Prostate gland (tissue), 2 donors: Measurements from ENCODE around the gene SMIM14. TPM values are rescaled to one million over a fixed set of nuclear protein-coding genes. Genes with fewer than 3 reads are reported as not detected.

Experiments used
- DNase-seq: peaks from one replicate; pipeline ENCODE4 v3.0.0-alpha.2; 2019; ENCODE audit warnings: low spot score
- H3K27ac ChIP-seq, 2 donors: fragments of 200-600 bp; sonication (generic); 2 replicates each; pipeline ENCODE4 v1.5.1; 2017 to 2019
- H3K27me3 ChIP-seq: fragments of 200-600 bp; sonication (generic); replicated peaks from 2 replicates; pipeline ENCODE4 v1.5.1; 2019; ENCODE audit not compliant: insufficient read depth
- H3K36me3 ChIP-seq, 2 donors: fragments of 200-600 bp; sonication (generic); 1 replicate in 1 of 2; 2 replicates in 1 of 2; pipeline versions ENCODE4 v1.5.1 to v1.8.1; 2017 to 2019
- H3K4me1 ChIP-seq: fragments of 200-600 bp; sonication (generic); replicated peaks from 2 replicates; pipeline ENCODE4 v1.5.1; 2019
- H3K4me3 ChIP-seq, 2 donors: fragments of 200-600 bp; sonication (generic); 2 replicates each; pipeline ENCODE4 v1.5.1; 2017 to 2019
- H3K9me3 ChIP-seq: fragments of 200-600 bp; sonication (generic); 2 replicates; pipeline ENCODE4 v1.5.1; 2017
- POLR2A ChIP-seq: fragments of 450-650 bp; IDR thresholded peaks from one replicate; pipeline ENCODE4 v1.6.1; 2016; ENCODE audit warnings: antibody characterized with exemption, mild to moderate bottlenecking
- POLR2AphosphoS5 ChIP-seq: sonication (generic); formaldehyde crosslinking; IDR thresholded peaks from one replicate; pipeline ENCODE4 v1.6.1; 2017; ENCODE audit warnings: antibody characterized with exemption
- WGBS: methylation state at CpG from one replicate; pipeline ENCODE4 v1.1.5; 2018; 5-methylcytosine and 5-hydroxymethylcytosine counted together
- intact Hi-C: fragments of 100-400 bp; cut with DNase I; formaldehyde crosslinking; loops from one replicate; pipeline ENCODE4 v1.14.2; 2022
- total RNA-seq, 2 donors: library from RNA; depleted of rRNA; stranded (reverse); fragments of >200 nt; gene quantifications; one replicate each; pipeline ENCODE4 v1.1.0, GENCODE V29; 2016
- TF ChIP-seq, protein P1 (sequence below), 4 experiments: fragments of 200-600 bp in 2 of 4; fragments of 450-650 bp in 2 of 4; sonication (generic) in 2 of 4; IDR thresholded peaks; 1 replicate in 3 of 4; 2 replicates in 1 of 4; pipeline ENCODE4 v1.5.1; 2016 to 2019; ENCODE audit warnings: antibody characterized with exemption in 4 of 4, mild to moderate bottlenecking in 2 of 4, moderate library complexity in 2 of 4

The SMIM14 gene
- total RNA-seq, 2 donors from 2014 or later = 36.1 to 101 TPM

DNA sequence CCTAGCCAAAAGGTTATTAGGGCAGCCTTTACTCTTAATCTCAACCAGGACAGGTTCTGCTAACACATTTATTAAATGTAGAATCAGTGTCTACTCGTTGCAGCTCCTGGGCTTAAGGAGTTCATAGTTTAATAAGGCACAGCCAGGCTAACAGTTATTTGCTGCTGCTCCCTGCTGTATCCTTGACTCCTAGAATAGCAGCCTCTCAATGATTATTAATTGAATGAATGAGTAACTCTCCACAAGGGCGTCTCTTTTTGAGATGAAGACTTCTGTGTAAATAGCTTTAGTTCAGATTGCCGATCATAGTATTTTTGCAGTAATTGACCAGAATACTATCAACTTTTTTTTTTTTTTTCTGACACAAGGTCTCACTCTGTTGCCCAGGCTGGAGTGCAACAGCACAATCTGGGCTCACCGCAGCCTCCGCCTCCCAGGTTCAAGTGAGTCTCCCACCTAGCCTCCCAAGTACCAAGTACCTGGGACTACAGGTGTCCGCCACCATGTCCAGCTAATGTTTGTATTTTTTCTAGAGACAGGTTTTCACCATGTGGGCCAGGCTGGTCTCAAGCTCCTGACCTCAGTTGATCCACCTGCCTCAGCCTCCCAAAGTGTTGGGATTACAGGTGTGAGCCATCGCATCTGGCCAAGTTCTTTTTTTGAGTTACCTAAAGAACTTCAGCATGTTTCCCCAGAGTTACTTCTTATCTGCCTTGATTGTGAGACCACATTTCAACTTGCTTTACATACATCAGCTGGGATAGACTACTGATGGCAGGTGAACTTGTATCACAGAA is 114.3 kb downstream of the SMIM14 start:
- no peak for TF ChIP-seq POLR2A
- TF ChIP-seq, protein P1, sequence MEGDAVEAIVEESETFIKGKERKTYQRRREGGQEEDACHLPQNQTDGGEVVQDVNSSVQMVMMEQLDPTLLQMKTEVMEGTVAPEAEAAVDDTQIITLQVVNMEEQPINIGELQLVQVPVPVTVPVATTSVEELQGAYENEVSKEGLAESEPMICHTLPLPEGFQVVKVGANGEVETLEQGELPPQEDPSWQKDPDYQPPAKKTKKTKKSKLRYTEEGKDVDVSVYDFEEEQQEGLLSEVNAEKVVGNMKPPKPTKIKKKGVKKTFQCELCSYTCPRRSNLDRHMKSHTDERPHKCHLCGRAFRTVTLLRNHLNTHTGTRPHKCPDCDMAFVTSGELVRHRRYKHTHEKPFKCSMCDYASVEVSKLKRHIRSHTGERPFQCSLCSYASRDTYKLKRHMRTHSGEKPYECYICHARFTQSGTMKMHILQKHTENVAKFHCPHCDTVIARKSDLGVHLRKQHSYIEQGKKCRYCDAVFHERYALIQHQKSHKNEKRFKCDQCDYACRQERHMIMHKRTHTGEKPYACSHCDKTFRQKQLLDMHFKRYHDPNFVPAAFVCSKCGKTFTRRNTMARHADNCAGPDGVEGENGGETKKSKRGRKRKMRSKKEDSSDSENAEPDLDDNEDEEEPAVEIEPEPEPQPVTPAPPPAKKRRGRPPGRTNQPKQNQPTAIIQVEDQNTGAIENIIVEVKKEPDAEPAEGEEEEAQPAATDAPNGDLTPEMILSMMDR (IDR thresholded peaks at IDR 0.05) = no peak
- TF ChIP-seq POLR2AphosphoS5 = no peak
- Histone ChIP-seq H3K9me3 (no peaks in the 10 kb centered on the region), H3K27me3 (no peaks in the 10 kb centered on the region), H3K4me3 (no peak overlapping the region), H3K36me3 (peaks cover 0 to 3% of the 10 kb centered on the region in 2 donors), H3K4me1 (peaks cover 8% of the 10 kb centered on the region), H3K27ac (no peak overlapping the region)
- no peak for DNase-seq
- WGBS = 84% methylated on average over 7 of the region's 7 CpGs
- intact Hi-C loops = no loop called here

DNA sequence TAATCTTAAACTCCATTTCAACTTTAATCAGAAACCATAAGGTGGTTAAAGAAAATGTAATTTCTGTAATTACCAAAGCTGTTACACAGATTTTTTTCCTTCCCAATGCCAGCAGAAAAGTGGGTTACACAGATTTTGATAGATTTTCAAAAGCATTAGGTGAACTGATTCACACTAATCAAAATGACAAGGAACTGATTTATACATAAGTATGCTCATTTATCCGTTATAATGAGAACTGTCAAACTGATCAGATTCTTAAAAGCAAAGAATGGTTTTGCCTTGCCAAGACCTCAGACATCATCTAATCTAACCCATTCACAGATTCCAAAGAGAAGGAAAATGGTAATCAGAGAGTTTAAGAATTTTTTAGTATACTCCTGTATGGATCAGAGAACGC is 116.6 kb downstream of the SMIM14 start:
- DNase-seq = no peak
- 85% methylated on average over 2 of the region's 2 CpGs for WGBS
- Histone ChIP-seq H3K9me3 (no peaks in the 10 kb centered on the region), H3K4me3 (no peak overlapping the region), H3K36me3 (peaks cover 0 to 3% of the 10 kb centered on the region in 2 donors), H3K27me3 (no peaks in the 10 kb centered on the region), H3K4me1 (peaks cover 8% of the 10 kb centered on the region), H3K27ac (no peak overlapping the region)
- TF ChIP-seq POLR2A (no peak), POLR2AphosphoS5 (no peak)
- TF ChIP-seq, protein P1 (IDR thresholded peaks at IDR 0.05) = no peak
- intact Hi-C loops = no loop called here

DNA sequence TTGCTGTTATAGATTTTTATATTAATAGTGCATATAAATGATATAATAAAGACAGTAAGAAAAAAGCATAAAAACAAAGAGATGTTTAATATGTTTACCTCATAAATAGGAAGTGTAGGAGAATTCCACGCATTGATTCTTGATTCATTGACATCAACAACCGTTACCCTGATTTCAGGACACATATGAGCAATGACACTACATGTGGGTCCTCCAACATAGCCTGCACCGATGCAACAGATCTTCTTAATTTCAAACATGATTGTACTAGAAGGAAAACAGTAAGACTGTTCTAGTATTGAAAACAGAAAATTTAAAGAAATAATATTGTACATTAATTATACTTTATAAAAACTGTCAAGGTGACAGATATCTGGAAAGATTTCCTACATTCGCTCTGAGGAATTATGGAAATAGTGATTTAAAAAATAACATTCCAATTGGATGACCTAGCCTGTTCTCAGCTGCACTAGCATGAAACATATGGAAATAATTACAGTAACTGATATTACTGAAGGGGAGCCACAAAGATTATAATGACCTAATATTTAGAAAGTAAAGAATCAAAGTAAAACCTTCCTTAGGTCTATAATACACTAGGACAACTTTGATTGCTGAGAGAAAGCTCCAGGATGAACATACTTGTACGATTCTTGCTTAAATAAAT is 117.3 kb downstream of the SMIM14 start:
- H3K27ac ChIP-seq = no peak overlapping the region
- 68% methylated on average over 5 of the region's 5 CpGs for WGBS
- TF ChIP-seq POLR2AphosphoS5 = no peak
- TF ChIP-seq, protein P1 (IDR thresholded peaks at IDR 0.05) = no peak
- no peak for TF ChIP-seq POLR2A
- H3K27me3 ChIP-seq = no peaks in the 10 kb centered on the region
- no peaks in the 10 kb centered on the region for H3K9me3 ChIP-seq
- intact Hi-C loops = no loop called here
- H3K36me3 ChIP-seq = peaks cover 0 to 3% of the 10 kb centered on the region in 2 donors
- H3K4me1 ChIP-seq = peaks cover 8% of the 10 kb centered on the region
- no peak for DNase-seq
- no peak overlapping the region for H3K4me3 ChIP-seq

DNA sequence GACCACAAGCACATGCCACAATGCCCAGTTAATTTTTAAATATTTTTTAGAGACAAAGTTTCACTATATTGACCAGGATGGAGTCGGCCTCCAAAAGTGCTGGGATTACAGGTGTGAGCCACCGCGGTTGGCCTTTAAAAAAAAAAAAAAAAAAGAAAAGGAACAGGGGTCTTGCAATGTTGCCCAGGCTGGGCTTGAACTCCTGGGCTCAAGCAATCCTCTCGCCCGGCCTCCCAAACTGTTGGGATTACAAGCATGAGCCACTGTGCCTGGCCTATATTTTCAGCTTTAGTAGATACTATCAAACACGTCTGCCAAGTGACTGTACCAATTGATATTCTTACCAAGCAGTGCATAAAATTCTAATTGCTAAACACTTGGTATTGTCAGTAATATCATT is 120.2 kb downstream of the SMIM14 start:
- Histone ChIP-seq H3K27ac (no peak overlapping the region), H3K27me3 (no peaks in the 10 kb centered on the region), H3K4me3 (no peak overlapping the region), H3K36me3 (peaks cover 0 to 3% of the 10 kb centered on the region in 2 donors), H3K4me1 (peaks cover 8% of the 10 kb centered on the region), H3K9me3 (no peaks in the 10 kb centered on the region)
- 96% methylated on average over 6 of the region's 6 CpGs for WGBS
- no peak for TF ChIP-seq POLR2A
- TF ChIP-seq, protein P1 (IDR thresholded peaks at IDR 0.05) = no peak
- no peak for TF ChIP-seq POLR2AphosphoS5
- no peak for DNase-seq
- intact Hi-C loops = no loop called here
